ENCODE results near the gene ABCA4. TPM values are rescaled to one million over a fixed set of nuclear protein-coding genes. Genes with fewer than 3 reads are reported as not detected.

The ABCA4 gene
- total and polyA plus RNA-seq, 2 of the 8 experiments (the other 6 are each of a cell fraction or from before 2014, with no cell fraction given): 0.06 TPM; not detected in 1

DNA sequence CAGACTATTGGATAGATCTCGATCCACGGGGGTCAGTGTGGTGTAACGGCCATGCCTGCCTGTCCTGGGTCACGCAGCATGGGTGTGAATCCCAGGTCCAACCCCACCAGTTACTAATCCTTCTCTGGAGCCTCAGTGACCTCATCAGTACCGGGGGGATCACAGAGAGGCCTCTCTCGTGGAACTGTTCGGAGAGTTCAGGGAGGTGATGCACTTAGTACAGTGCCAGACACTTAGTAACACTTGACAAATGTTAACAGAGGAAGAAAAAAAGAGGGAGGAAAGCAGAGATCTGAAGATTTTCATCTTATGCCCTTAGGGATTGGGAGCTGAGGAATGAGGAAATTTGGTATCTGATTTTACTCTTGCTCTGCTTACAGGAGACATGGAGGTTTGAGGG is 2.9 kb downstream of the ABCA4 start:
- Histone ChIP-seq H3K18ac (ENCODE audit: extremely low read depth, low read length) (no peak overlapping the region), H3K23me2 (ENCODE audit: low read depth, low read length) (no peaks in the 10 kb centered on the region), H3K4ac (replicated peaks; ENCODE audit: insufficient read length, low read depth, low read length) (no peak overlapping the region), H2BK120ac (replicated peaks; ENCODE audit: low read depth, low read length) (no peak overlapping the region), H3K9me3 (ENCODE audit: insufficient read depth in 2 of 2, low read depth in 1 of 2, low read length in 1 of 2) (no peaks in the 10 kb centered on the region), H3K14ac (ENCODE audit: insufficient read length) (no peak overlapping the region), H2BK15ac (ENCODE audit: low read length) (0 out of 2 replicates have a peak overlapping the region, but pooled peaks have one; percentile 51), H4K5ac (ENCODE audit: insufficient read length, low read depth, low read length) (no peak overlapping the region), H2AK5ac (ENCODE audit: low read depth, low read length) (no peak overlapping the region), H3K4me2 (ENCODE audit: insufficient read depth in 1 of 2, low read depth in 2 of 2, low read length in 2 of 2) (no peak overlapping the region), H3K27ac (ENCODE audit: low read depth, low read length) (no peak overlapping the region), H3K79me1 (ENCODE audit: low read depth, low read length) (no peaks in the 10 kb centered on the region), H2BK20ac (ENCODE audit: low read length) (0 out of 2 replicates have a peak overlapping the region, but pooled peaks have one; percentile 6), H3K4me1 (replicated peaks in 1 of 4; ENCODE audit: control insufficient read depth in 3 of 4, insufficient read depth in 4 of 4, low read length in 3 of 4) (peaks cover 0 to 22% (median 16%) of the 10 kb centered on the region in 4 experiments), H3K79me2 (ENCODE audit: control insufficient read depth in 1 of 2, insufficient read depth in 2 of 2, low read length in 2 of 2) (no peaks in the 10 kb centered on the region), H3K36me3 (ENCODE audit: control insufficient read depth in 2 of 4, insufficient read depth in 4 of 4, low read length in 3 of 4) (no peaks in the 10 kb centered on the region), H2BK5ac (ENCODE audit: low read depth, low read length) (no peak overlapping the region), H2BK12ac (ENCODE audit: low read depth, low read length) (no peak overlapping the region), H3K9ac (replicated peaks in 1 of 4; ENCODE audit: extremely low read depth in 1 of 4, low read depth in 3 of 4, low read length in 3 of 4) (no peak overlapping the region), H2AFZ (ENCODE audit: low read length) (no peak overlapping the region), H3K56ac (replicated peaks; ENCODE audit: insufficient read length, low read depth, low read length) (no peak overlapping the region), H3K27me3 (replicated peaks in 1 of 4; ENCODE audit: control insufficient read depth in 3 of 4, extremely low read depth in 1 of 4, insufficient read depth in 3 of 4, low read length in 3 of 4) (peaks cover 10 to 33% (median 20%) of the 10 kb centered on the region in 4 experiments), H4K8ac (ENCODE audit: extremely low read depth, insufficient read depth, low read length) (no peak overlapping the region), H3K23ac (ENCODE audit: insufficient read length) (no peak overlapping the region), H4K91ac (replicated peaks; ENCODE audit: insufficient read length, low read length) (no peak overlapping the region), H3K4me3 (ENCODE audit: extremely low read depth in 1 of 4, insufficient read depth in 2 of 4, low read depth in 3 of 4, low read length in 4 of 4) (no peak overlapping the region), H4K20me1 (replicated peaks in 1 of 2; ENCODE audit: control insufficient read depth in 1 of 2, insufficient read depth in 2 of 2, low read length in 2 of 2) (no peaks in the 10 kb centered on the region)
- TF ChIP-seq KDM1A (IDR thresholded peaks at IDR 0.05; ENCODE audit: borderline replicate concordance, low read length): no peak
- CTCF ChIA-PET (ENCODE audit: partially characterized antibody): interaction anchor here (0.7 to 1.6 kb wide), 3 partner anchors 16 to 37 kb away, joined by 3 to 5 read pairs (median 3); no protein-coding TSS in a partner anchor
- 80% methylated on average over 7 of the region's 7 CpGs; no CpG with 5 or more reads in 1 of the 2 experiments for WGBS, 2 experiments (ENCODE audit: extremely low coverage in 1 of 2, insufficient coverage in 1 of 2, insufficient read length in 1 of 2, insufficient replicate concordance in 2 of 2, low coverage in 1 of 2, low lambda C conversion rate in 2 of 2, missing lambda C conversion rate in 1 of 2)
- POLR2A ChIA-PET (ENCODE audit: partially characterized antibody): no interaction called here
- no peak for FAIRE-seq
- DNase-seq (ENCODE audit: low read depth in 1 of 2, low spot score in 2 of 2): no peak
